CD4-positive, alpha-beta T cell treated with Interleukin-6 for 4 hours (primary cell): ENCODE measurements around the gene PDLIM5.
"Not testable (repeated sequence)": the region's sequence is repeated elsewhere in the genome, so short reads cannot be mapped to it uniquely, and the experiment has no call there.

Experiments used
- DNase-seq: peaks from one replicate; pipeline ENCODE4 v3.0.0-alpha.2; 2020; ENCODE audit warnings: mixed read lengths

Gene PDLIM5

DNA sequence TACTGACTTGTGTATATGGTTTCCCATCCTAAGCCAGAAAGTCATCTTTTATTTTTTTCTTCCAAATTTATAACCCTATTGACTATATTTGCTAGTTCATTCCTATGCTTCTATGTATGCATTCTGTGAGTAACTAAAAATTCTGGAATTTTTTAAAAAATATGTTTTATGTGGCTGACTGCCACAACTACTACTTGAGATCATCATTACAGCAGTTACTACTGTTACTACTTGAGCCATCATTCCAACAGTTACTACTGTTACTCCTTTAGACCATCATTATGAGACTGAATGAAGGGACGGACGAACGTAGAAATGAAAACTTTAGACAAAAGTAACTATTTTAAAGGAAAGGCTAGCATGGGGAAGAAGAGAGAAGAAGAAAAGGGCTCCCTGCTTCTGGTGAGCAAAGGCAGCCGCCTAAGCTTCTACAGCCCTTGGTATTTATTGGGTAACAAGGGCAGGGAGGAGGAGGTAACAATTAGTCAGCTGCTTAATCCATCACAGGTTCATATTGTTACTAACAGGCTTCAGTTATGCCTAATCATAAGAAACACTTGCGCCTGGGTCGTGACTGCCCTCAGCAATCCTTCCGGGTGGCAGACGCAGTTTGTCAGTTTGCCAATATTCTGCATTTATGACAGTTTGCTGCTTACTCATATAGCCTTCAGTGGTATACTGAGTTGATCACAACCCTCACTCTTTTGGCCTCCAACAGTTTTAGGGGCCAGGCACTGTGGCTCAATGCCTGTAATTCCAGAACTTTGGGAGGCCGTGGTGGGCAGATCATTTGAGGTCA, 80.4 kb downstream of the PDLIM5 start:
- no peak for DNase-seq

DNA sequence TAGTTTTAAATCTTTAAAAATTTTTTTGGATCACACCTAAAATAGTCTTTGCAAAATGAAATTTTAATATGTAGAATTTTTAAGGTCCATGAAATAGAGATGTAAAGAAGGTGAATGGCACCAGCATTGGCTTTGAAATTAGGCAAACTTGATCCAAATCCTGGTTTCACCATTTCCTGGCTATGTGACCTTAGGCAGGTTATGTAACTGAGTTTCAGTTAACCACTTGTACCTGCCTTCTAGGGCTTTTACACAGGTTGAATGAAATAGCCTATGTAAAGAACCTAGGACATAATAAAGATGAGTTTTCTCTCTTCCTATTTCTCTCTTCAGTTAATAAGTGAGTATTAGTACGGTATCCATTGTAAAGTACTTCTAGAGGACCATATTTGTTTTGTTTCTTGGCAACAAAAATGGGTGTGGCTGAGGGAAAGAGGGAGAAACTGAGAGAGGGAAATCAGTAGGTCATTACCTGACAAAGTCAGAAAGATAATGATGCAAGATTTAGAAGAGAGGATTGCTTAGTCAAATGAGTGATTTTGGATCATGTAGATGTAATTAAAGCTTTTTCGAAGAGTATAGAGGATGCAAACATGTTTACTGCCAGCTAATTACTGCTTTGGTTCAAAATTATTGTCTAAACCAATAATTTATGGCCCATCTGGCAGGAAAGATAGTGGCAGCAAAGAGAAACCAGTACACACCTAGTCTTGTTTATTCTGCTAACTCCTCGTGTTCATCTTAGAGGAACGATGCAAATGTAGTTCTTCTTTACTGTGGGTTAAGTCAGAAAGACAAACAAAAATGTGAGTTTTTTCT, 81.9 kb downstream of the PDLIM5 start:
- DNase-seq: no peak

DNA sequence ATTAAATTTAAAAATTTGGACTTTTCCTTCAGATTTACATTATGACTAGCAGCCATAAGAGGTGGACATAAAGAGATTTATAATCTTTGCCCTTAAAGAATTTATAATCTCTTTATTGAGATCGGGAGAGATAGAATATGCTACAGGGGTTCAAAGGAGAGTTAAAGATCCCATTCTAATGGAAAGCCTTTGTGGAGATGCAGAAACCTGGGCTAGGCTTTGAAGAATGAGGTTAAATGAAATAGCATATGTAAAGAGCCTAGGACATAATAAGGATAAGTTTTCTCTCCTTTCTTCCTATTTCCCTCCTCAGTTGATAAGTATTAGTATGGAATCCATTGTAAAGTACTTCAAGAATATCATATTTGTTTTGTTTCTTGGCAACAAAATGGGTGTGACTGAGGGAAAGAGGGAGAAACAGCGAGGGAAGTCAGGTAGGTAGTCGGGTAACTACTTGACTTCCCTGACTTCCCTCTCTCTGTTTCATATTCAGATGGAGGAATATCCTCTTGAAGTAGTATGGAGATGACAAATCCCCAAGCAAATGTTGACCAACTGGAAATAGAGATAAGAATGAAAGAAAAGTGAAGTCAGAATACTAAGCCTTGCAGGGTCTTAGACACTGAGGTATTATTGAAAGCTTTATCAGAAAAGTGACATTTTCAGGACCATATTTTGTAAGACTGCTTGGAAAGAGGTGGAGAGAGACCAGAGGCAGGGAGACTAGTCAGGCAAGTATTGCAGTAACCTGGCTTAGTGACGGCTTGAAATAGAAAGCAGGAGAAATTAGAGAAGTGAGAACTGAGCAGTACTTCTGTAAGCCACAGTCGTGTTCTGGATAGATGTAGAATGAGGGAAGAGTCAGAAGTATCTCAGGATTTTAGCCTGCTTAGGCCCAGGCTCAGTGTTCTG, 82.9 kb downstream of the PDLIM5 start:
- DNase-seq: no peak

GRCh38 chr4:94536049-94536448, 84.3 kb downstream of the PDLIM5 start:
- no peak for DNase-seq

DNA sequence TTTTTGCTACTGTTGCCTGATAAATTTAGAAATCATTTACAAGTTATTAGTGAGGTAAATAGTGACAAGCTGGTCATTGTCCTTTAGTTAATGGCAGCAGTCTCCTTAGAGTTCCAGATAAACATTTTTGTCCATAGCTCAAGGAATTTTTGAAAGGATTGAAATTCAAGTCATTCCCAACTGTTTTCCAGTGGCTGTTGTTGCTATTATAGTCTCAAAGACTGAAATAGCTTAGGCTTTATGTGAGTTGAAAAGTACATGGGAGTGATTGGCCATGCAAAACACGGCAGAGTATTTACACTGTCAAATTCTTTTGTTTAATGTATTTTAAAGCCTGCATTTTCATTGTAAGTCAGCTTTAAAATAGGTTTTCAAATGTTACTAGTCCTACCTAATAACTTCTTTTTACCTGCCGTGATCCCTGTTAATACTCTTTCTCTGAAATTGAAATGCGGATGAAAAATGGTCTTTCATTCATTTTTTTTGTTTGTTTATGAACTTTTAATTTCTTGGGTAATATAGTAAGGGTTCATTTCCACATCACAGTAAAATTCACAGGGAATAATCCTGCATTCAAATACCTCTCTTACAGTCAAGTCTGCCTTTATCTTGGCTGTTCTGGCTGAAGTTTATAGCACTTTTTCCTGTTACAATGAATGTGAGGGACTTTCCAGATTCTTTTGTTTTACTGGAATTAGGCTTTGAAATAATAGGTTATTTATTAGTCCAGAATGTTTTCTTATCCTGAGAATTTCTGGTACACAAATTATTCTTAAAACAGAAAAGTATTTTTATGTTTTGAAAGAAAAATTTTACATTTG, 85.1 kb downstream of the PDLIM5 start:
- DNase-seq: no peak

DNA sequence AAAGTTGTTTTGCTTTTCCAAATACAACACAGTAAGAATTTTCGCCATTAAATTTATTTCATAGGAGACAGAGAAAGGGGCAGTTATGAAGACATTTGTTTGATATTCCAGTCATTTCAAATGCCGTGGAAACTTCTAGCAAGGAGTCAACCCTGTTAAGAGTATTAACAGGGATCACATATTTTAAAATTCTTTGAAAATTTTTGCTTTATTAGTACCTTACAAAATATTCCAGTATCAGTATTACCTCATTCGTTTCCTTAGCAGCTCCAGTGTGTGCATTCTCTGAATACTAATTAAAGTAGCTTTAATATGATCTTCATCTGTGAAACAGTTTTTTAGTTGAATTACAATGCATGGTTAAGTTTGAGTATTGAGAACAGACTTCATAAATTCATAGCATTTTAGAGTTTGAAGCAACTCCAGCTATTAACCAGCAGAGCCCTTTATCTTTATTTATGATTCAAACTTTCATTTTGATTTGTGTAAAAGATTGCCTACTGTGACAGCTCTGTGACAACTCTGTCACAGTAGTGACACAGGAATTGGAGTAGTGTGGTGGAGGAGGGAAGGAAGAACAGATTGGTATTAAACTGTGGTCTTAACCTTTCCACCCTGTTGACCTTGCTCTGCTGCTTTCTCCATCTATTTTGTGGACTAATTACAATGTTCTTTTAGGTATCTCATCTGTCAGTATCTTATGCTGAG, 86.3 kb downstream of the PDLIM5 start:
- DNase-seq: no peak

DNA sequence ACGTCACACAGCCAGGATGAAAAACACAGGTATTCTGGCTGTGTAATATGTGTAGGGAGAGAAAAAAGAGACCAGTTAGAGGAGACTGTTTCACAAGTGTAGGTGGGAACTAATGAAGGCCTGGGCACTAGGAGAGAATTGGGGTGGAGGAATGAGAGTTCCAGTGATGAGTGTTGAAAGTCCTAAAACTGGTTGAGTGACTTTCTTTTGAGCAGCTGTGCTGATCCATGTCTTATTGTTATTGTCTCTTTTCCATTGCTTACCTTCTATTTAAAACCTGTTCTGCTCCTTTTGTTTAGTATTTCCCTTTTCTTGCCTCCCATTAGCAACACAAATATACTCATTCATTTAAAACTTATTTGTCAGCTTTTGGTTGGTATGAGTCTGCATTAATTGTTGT, 88.7 kb downstream of the PDLIM5 start:
- DNase-seq: no peak

DNA sequence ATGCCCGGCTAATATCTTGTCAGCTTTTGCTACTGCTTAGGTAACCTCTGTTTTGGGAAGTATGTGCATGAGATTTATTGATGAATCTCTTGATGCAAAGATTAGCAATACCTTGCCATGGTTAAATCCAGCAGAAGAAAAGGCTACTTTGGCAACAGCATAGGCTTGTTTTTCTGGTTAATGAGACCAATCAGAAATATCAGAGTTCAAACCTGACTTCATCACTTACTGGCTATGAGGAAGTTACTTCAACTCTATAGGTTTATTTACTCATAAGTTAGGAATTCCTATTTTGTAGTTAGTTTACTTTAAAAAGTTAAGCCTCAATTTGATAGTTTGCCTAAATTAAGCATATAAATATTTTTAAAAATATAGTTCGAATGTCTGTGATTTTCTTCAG, 93.1 kb downstream of the PDLIM5 start:
- DNase-seq: no peak

DNA sequence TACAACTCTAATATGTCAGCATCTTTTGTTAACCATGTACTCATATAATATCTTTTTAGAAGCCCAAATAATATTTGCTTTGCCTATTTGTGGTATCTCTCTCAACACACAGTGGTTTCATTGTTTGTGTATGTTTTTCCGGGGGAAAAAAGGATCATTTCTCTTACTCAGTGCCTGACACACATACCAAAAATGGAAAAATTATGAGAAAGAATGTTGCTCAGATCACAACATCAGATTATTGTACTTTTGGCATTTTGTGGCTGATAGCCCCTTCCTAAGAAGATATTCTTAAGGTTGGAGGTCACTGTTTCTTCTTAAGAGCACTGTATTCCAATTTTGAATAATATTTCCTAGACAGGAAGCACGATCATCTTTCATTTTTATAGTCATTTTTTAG, 93.6 kb downstream of the PDLIM5 start:
- DNase-seq: no peak

- DNase-seq: no peak
Measured at GRCh38 chr4:94546949-94547348, 95.2 kb downstream of the PDLIM5 start.

DNA sequence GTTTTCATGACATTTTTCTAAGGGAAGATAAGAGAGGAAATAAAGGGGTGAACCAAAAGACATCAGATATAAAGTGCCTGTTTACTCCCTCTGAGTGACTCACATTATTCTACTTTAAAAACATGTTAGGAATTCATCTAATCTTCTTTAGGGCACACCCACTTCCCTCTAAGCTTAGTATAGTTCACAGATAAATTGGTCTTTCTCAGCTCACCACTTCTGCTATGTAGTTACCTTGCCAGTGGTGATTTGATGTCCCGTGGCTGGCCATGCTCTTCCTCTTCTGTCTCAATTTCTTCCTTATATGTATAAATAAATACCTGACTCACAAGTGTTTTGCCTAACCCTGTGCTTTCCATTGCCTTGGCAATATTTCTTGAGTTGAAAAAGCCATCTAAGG, 96.8 kb downstream of the PDLIM5 start:
- no peak for DNase-seq

- no peak for DNase-seq
Measured at GRCh38 chr4:94550352-94550751, 98.6 kb downstream of the PDLIM5 start.

DNA sequence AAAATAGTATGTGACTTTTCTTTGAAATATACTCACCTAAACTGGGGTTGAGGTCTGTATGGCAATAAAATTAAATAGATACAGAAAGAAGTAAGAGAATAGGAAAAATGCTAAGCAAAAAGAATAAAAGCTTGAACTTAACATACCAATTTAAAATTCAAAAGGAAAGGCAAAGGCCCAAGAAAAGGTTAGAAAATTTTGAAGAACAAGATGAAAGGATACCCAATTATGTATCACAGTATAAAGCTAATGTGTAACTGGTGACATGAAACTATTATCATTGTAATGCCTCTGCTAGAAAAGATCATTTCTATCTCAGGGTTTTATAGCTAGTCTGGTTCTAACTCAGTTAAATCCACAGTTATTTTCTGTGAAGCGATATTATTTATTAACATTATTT, 99.1 kb downstream of the PDLIM5 start:
- no peak for DNase-seq

- no peak for DNase-seq
Measured at GRCh38 chr4:94551643-94552564, 100.2 kb downstream of the PDLIM5 start.

DNA sequence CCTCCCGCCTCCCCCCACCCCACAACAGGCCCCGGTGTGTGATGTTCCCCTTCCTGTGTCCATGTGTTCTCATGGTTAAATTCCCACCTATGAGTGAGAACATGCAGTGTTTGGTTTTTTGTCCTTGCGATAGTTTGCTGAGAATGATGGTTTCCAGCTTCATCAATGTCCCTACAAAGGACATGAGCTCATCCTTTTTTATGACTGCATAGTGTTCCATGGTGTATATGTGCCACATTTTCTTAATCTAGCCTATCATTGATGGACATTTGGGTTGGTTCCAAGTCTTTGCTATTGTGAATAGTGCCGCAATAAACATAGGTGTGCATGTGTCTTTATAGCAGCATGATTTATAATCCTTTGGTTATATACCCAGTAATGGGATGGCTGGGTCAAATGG, 104.3 kb downstream of the PDLIM5 start:
- not testable (repeated sequence) for DNase-seq

DNA sequence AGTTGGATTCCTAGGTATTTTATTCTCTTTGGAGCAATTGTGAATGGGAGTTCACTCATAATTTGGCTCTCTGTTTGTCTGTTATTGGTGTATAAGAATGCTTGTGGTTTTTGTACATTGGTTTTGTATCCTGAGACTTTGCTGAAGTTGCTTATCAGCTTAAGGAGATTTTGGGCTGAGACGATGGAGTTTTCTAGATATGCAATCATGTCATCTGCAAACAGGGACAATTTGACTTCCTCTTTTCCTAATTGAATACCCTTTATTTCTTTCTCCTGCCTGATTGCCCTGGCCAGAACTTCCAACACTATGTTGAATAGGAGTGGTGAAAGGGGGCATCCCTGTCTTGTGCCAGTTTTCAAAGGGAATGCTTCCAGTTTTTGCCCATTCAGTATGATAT, 105.9 kb downstream of the PDLIM5 start:
- not testable (repeated sequence) for DNase-seq

DNA sequence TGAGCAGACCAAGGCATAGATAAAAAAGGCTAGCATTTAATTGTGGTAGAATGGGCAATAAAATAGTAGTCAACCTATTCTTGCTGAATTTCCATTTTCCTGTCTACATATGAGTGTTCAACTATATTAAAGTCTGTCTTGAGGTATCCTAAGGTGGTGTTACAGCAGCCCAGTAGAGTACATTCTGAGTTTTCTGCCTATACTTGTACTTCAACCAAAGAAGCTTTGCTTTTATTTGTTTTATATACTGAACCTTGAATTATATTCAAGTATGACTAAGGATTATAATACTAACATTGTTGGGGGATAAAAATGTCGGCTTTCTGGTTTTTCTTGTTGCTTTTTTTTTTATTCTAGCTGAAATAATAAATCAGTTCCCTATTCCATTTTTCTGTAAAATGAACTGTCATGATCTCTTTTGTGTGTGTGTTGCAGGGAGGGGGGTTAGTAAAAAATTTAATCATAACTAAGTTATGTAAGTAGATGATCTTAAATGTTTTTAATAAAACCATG, 106.7 kb downstream of the PDLIM5 start:
- DNase-seq: no peak

- DNase-seq: no peak
Measured at GRCh38 chr4:94559351-94559806, 107.6 kb downstream of the PDLIM5 start.

DNA sequence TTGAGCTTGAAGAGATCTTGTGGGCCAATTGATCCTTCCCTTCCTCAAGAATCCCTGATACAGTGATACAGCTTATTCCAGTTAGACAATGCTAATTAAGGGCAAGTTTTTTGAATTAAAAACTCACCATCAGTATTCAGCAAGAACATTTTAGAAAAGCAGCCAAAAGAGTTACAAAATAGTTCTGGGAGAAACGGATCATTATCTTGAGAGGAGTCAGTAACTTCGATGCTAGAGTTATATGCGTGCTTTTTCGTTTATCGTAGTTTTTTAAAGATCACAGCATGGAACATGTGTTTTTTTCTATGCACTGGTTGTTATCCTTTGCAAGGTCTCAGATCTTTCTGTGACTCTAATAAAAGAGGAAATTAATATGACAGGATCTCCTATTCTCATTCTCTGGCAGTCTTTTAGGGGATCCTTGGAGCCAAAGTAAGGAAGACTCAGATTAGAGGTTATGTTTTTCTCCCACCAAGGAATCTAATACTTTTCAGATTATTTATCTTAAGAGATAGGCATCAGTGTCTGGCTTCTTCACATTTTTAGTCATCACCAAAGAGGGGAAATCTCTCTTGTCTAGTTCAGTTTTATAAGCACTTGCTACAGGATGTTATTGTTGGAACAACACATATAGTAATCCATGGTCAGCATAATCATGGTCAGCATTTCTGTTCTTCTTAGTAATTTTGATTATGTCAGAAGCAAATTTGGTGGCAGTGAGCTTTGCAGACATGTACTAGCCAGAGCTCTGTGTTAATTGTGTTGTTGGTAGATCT, 109.7 kb downstream of the PDLIM5 start:
- DNase-seq: no peak
